GM12872 (cell line): ENCODE results near the gene HTRA3.

Source experiments
- TF ChIP-seq, protein P1 (sequence below): IDR thresholded peaks from 3 replicates; pipeline ENCODE4 v1.5.1; 2011; ENCODE audit warnings: low read depth, mild to moderate bottlenecking, low read length, moderate library complexity; ENCODE audit not compliant: insufficient read depth

The HTRA3 gene

DNA sequence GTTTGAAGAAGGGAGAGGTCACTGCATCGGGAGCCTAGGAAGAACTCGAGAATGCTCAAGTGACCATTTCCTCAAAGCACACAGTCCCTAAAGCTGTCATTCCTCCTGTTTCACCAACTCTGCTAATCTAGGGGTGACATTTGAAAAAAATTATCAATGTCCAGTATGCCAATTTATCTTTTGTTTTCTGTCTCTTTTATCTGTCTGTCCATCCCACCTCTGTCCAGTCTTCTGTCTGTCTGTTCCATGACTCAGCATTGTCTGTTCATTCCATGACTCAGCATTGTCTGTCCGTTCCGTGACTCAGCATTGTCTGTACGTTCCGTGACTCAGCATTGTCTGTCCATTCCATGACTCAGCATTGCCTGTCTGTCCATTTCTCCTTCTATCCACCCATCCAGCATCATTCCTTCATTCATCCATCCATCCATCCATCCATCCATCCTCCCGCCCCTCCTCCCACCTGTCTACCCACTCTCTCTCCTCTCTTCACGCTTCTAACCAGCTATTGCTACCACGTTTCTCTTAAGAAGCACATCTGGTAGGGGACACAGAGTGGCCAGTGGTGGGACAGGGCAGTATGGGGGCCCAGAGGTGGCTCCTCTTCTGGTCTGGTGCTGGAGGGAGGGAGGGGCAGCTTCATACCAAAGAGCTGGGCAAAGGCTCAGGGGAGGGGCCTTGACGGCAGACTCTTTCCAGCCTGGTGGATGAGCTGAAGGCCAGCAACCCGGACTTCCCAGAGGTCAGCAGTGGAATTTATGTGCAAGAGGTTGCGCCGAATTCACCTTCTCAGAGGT is 34.1 kb downstream of the HTRA3 start:
- TF ChIP-seq, protein P1, sequence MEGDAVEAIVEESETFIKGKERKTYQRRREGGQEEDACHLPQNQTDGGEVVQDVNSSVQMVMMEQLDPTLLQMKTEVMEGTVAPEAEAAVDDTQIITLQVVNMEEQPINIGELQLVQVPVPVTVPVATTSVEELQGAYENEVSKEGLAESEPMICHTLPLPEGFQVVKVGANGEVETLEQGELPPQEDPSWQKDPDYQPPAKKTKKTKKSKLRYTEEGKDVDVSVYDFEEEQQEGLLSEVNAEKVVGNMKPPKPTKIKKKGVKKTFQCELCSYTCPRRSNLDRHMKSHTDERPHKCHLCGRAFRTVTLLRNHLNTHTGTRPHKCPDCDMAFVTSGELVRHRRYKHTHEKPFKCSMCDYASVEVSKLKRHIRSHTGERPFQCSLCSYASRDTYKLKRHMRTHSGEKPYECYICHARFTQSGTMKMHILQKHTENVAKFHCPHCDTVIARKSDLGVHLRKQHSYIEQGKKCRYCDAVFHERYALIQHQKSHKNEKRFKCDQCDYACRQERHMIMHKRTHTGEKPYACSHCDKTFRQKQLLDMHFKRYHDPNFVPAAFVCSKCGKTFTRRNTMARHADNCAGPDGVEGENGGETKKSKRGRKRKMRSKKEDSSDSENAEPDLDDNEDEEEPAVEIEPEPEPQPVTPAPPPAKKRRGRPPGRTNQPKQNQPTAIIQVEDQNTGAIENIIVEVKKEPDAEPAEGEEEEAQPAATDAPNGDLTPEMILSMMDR, result no peak

- TF ChIP-seq, protein P1, result no peak
Measured at GRCh38 chr4:8304827-8305695, 35.5 kb downstream of the HTRA3 start.

DNA sequence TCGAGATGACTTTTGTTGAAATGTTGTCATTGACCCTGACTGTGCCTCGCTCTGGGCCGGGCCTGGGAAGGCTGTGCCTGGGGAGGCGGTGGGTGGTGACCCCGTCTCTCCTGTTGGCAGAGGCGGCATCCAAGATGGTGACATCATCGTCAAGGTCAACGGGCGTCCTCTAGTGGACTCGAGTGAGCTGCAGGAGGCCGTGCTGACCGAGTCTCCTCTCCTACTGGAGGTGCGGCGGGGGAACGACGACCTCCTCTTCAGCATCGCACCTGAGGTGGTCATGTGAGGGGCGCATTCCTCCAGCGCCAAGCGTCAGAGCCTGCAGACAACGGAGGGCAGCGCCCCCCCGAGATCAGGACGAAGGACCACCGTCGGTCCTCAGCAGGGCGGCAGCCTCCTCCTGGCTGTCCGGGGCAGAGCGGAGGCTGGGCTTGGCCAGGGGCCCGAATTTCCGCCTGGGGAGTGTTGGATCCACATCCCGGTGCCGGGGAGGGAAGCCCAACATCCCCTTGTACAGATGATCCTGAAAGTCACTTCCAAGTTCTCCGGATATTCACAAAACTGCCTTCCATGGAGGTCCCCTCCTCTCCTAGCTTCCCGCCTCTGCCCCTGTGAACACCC is 36.4 kb downstream of the HTRA3 start:
- TF ChIP-seq, protein P1, result no peak

DNA sequence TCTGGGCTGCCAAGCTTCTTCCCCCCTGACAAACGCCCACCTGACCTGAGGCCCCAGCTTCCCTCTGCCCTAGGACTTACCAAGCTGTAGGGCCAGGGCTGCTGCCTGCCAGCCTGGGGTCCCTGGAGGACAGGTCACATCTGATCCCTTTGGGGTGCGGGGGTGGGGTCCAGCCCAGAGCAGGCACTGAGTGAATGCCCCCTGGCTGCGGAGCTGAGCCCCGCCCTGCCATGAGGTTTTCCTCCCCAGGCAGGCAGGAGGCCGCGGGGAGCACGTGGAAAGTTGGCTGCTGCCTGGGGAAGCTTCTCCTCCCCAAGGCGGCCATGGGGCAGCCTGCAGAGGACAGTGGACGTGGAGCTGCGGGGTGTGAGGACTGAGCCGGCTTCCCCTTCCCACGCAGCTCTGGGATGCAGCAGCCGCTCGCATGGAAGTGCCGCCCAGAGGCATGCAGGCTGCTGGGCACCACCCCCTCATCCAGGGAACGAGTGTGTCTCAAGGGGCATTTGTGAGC is 37.0 kb downstream of the HTRA3 start:
- TF ChIP-seq, protein P1, result no peak

- TF ChIP-seq, protein P1, result no peak
Measured at GRCh38 chr4:8307121-8307520, 37.6 kb downstream of the HTRA3 start.

DNA sequence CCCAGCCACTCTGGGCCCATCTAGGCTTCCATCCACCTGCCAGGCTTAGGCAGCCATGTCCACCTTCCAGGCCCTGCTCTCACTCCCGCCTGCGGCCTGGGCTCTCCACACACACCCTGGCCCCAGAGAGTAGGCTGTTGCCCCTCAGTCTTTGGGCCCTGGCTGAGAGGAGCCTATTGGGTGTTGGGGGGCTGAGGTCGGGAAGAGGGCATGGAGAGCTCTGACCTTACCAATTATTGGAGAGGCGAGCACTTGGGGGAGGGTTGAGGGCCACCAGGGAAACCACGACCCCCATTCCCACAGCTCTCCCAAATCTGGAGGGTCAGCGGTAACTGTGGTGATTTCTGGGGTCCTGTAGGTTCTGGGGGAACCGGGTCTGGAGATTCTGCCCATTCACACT is 38.2 kb downstream of the HTRA3 start:
- TF ChIP-seq, protein P1, result no peak

DNA sequence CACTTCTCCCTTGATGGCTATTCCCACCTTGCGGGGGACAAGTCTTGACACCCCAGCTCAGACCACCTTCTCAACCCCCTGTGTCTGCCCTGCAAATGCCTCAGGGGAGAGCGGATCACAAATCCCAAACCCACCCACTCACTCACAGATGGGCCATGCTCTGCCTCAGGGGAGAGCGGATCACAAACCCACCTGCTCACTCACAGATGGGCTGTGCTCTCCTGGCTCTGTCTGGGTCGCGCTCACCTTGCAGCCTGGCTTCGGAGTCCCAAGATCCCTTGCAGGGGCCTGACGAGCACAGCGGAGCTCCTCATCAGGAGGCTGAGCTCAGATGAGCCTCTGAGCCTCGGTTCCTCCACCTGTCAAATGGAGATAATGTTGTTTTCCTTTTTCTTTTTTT is 38.6 kb downstream of the HTRA3 start:
- TF ChIP-seq, protein P1, result no peak
